Activated naive CD4-positive, alpha-beta T cell treated with anti-CD3 and anti-CD28 coated beads, Interleukin-2, amount 50 U/mL, for 16 hours (primary cell): ENCODE results near the gene SLCO2A1.

ENCODE experiments used
- DNase-seq: peaks from one replicate; pipeline ENCODE4 v3.0.0-alpha.2; 2020

Gene SLCO2A1

GRCh38 chr3:133881939-133882825, 147.5 kb downstream of the SLCO2A1 start:
- no peak for DNase-seq

DNA sequence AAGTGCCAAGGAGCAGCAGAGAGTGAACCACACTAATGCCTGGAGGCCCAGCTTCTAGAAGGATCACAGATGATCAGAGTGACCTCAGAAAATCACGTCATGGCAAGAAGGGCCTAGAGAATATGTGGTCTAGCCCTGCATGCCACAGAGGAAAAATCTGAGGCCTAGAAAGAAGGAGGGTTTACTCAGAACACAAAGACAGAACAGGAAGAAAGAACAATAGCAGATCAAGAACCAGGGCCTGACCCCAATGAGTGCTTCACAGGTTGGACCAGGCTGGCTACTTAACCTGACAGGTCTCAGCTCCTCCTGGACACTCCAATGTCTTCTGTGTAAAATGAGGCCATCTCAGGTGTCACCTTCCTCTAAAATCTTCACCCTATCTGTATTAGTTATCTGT, 148.2 kb downstream of the SLCO2A1 start:
- no peak for DNase-seq

GRCh38 chr3:133880886-133881455, 148.8 kb downstream of the SLCO2A1 start:
- DNase-seq: no peak

- no peak for DNase-seq
Observed at GRCh38 chr3:133880287-133880686, 149.4 kb downstream of the SLCO2A1 start.

- no peak for DNase-seq
Observed at GRCh38 chr3:133878518-133878917, 151.2 kb downstream of the SLCO2A1 start.
